Lower lobe of right lung (tissue), 2 donors: ENCODE measurements around the gene ADD1. TPM values are rescaled to one million over a fixed set of nuclear protein-coding genes. Genes with fewer than 3 reads are reported as not detected.

Experiments used
- ATAC-seq, 2 donors: fragments of 200-7000 bp; cut with Tn5 transposase; one replicate each; pipeline ENCODE4 v1.9.1; 2020 to 2022; ENCODE audit warnings: mild to moderate bottlenecking in 2 of 2, moderate library complexity in 2 of 2
- DNase-seq: peaks from one replicate; pipeline ENCODE4 v3.0.0-alpha.2; 2020
- H3K27ac ChIP-seq: fragments of 200-600 bp; one replicate; pipeline ENCODE4 v1.8.0; 2022
- H3K27me3 ChIP-seq: fragments of 200-600 bp; one replicate; pipeline ENCODE4 v1.8.0; 2022; ENCODE audit warnings: low read depth
- H3K36me3 ChIP-seq: fragments of 200-600 bp; one replicate; pipeline ENCODE4 v1.8.0; 2022; ENCODE audit warnings: mild to moderate bottlenecking
- H3K4me1 ChIP-seq: fragments of 200-600 bp; one replicate; pipeline ENCODE4 v1.8.0; 2022
- H3K4me3 ChIP-seq: fragments of 200-600 bp; one replicate; pipeline ENCODE4 v1.8.0; 2022; ENCODE audit warnings: mild to moderate bottlenecking
- H3K9me3 ChIP-seq: fragments of 200-600 bp; one replicate; pipeline ENCODE4 v1.8.0; 2022
- intact Hi-C: fragments of 100-400 bp; cut with DNase I; formaldehyde crosslinking; loops from one replicate; pipeline ENCODE4 v1.11.0; 2022
- total RNA-seq: library from RNA; stranded (reverse); fragmentation: NEBNext Ultra II Directional; extraction: Animal tissue kit (Norgen Biotek cat#: 25700); gene quantifications from one replicate; pipeline ENCODE4 v1.2.1, GENCODE V29; 2021
- TF ChIP-seq, protein P1 (sequence below): fragments of 200-600 bp; IDR thresholded peaks from one replicate; pipeline ENCODE4 v1.8.0; 2022; ENCODE audit warnings: antibody characterized with exemption, mild to moderate bottlenecking
- donor health status: DM: no; HTN: yes; CAD: no; lungs with severe emphysema.

Gene ADD1
- total RNA-seq, 1 donor from 2014 or later, result 279 TPM

DNA sequence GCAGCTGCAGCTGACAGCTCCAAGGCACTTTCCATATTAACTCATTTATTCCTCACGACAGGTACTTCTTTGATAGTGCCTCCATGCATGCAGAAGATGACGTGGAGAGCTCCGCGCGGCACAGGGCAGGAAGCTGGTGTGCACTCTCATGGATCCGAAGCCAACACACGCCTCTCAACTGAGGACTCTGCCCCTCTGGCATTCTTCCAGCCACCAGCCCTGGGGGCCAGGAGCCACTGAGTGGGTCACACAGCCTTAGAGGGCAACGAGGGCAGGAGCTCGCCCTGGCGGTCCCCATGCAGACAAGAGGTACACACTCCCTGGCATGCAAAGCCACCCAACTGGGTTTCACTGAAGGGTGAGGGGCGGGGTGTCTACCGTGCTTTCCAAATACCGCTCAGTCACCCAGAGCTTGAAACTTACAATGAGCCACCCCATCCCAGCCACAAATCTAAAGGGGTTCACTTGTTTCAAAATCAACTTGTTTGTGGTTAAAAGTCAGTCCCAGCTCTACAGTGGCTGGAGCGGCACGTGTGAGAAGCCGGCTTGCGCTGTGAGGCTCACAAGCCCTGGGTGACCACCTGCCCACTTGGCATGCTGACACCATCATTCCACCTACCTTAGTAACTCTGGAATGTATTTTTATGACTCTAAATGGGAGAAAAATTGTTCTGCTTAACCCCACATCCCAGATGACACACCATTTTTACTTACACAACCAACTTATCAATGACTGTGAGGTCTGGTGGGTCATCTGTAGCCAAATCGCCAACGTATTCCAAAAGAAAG is 103.4 kb downstream of the ADD1 start:
- H3K36me3 ChIP-seq, result peaks cover 98% of the 10 kb centered on the region
- no peak overlapping the region for H3K27ac ChIP-seq
- TF ChIP-seq, protein P1, sequence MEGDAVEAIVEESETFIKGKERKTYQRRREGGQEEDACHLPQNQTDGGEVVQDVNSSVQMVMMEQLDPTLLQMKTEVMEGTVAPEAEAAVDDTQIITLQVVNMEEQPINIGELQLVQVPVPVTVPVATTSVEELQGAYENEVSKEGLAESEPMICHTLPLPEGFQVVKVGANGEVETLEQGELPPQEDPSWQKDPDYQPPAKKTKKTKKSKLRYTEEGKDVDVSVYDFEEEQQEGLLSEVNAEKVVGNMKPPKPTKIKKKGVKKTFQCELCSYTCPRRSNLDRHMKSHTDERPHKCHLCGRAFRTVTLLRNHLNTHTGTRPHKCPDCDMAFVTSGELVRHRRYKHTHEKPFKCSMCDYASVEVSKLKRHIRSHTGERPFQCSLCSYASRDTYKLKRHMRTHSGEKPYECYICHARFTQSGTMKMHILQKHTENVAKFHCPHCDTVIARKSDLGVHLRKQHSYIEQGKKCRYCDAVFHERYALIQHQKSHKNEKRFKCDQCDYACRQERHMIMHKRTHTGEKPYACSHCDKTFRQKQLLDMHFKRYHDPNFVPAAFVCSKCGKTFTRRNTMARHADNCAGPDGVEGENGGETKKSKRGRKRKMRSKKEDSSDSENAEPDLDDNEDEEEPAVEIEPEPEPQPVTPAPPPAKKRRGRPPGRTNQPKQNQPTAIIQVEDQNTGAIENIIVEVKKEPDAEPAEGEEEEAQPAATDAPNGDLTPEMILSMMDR, result no peak
- no peak overlapping the region for H3K4me3 ChIP-seq
- no peaks in the 10 kb centered on the region for H3K9me3 ChIP-seq
- intact Hi-C loops, result no loop called here
- ATAC-seq, result no peak
- H3K4me1 ChIP-seq, result no peaks in the 10 kb centered on the region
- DNase-seq, result no peak
- no peaks in the 10 kb centered on the region for H3K27me3 ChIP-seq

DNA sequence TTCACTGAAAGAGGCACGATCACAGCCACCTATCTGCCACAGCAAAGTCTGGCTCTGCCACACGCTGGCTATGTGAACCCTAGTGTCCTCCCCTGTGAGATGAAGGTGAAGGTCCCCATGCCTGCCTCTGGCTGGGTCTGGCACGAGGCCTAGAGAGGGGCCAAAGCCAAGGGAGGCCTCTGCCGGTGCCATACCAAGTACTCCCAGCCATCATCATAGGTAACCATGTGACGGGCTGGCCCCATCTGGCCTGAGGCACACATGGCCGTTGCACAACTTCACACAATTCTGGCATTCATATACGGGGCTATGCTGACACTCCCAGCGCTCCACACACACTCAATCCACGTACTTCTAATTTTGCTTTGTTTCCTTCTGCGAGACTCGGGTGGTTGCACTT is 104.3 kb downstream of the ADD1 start:
- no peak for ATAC-seq

DNA sequence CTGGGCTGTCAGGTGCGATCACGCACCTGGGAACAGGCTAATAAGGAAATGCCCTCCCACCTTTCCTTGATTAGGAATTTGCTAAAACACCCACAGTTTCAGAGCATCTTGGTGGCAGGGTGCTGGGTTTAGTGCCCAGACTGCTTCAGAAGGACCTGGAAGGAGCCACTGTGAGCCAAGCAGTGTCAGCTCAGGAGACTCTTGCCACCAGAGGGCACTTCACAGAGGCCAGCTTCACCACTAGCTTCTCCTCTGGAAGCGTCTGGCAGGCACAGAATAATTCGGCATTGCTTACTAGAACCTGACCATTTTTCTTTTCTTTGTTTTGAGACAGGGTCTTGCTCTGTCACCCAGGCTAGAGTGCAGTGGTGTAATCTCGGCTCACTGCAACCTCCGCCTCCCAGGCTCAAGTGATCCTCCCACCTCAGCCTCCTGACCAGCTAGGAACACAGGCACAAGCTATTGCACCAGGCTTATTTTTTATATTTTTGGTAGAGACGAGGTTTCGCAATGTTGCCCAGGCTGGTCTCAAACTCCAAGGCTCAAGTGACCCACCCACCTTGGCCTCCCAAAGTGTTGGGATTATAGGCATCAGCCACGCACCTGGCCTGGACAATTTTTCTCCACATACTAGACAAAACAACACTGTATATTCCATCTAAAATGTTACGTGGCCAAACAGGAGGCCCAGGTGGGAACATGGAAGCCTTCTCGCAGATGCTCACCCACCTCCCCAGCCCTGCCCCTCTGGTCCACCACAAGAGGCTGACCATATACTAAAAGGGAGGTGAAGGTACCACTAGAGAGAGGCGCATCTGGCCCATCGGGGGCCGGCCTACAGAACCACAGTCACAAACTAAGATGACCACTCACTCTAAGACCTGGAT is 105.5 kb downstream of the ADD1 start:
- DNase-seq (no peak), ATAC-seq (peak; percentile 48 to 57)
- Histone ChIP-seq H3K4me1 (no peaks in the 10 kb centered on the region), H3K4me3 (no peak overlapping the region), H3K27me3 (no peaks in the 10 kb centered on the region), H3K27ac (no peak overlapping the region), H3K36me3 (peaks cover 98% of the 10 kb centered on the region), H3K9me3 (no peaks in the 10 kb centered on the region)
- intact Hi-C loops, result no loop called here
- TF ChIP-seq, protein P1, result peak; percentile 44

More for the DNA sequence above, 104.3 kb downstream of the ADD1 start:
- H3K27ac ChIP-seq, result no peak overlapping the region
- DNase-seq, result no peak
- H3K9me3 ChIP-seq, result no peaks in the 10 kb centered on the region
- TF ChIP-seq, protein P1, result no peak
- peaks cover 98% of the 10 kb centered on the region for H3K36me3 ChIP-seq
- no peak overlapping the region for H3K4me3 ChIP-seq
- no peaks in the 10 kb centered on the region for H3K27me3 ChIP-seq
- intact Hi-C loops, result no loop called here
- no peaks in the 10 kb centered on the region for H3K4me1 ChIP-seq

DNA sequence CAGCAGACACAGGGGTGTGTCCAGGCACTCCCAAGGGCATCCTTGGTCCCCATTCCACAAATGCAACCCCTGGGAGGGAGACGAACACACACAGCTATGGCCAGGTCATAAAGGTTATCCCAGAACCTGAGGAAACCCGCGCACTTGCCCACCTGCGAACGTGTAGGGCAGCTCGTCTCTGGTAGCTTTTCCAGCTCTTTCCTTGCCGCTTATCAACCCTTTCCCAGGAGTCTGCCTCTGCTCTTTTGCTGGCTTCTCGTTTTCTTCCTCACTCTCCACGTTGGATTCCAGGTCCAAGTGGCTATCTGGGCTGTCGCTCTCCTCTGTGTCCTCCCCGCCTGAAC is 106.1 kb downstream of the ADD1 start:
- H3K36me3 ChIP-seq, result peaks cover 98% of the 10 kb centered on the region
- no peak overlapping the region for H3K4me3 ChIP-seq
- no peaks in the 10 kb centered on the region for H3K4me1 ChIP-seq
- H3K27ac ChIP-seq, result no peak overlapping the region
- intact Hi-C loops, result no loop called here
- DNase-seq (no peak), ATAC-seq (no peak)
- TF ChIP-seq, protein P1, result no peak
- no peaks in the 10 kb centered on the region for H3K27me3 ChIP-seq
- H3K9me3 ChIP-seq, result no peaks in the 10 kb centered on the region

DNA sequence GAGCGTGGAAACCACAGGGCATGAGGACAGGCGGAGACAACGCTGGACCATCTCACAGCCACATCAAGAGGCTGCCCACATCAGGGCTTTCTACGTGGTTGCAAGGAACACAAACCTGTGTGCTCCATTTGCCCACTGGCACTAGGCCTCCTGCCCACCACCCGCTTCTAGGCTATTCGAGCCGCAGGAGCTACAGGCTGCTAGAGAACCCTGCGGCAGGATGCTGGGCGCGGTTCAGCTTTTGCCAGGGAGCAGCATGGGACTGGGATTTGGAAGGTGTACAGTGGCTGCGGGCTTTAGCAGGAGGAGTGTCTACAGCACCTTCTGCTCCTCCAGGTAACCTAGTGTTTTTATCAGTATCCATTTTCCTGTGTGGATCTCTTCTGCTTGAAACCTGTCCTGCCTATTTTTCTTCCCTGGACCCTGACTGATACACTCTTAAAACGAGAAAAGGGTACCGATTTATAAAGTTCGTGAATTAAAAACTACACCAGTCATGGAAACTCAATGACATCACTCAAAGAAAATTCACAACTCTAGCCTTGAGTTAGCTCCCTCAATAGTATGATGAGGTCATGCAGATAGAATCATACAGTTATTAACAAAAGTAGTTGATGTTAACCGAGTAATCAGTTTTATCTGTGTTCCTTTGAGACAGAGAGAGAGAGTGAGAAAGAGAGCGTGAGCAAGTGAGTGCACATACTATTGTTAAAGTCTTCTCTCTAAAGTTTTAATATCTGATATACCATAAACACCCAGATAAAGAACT is 106.8 kb downstream of the ADD1 start:
- ATAC-seq, result no peak
- Histone ChIP-seq H3K4me1 (no peaks in the 10 kb centered on the region), H3K9me3 (no peaks in the 10 kb centered on the region), H3K27ac (no peak overlapping the region), H3K27me3 (no peaks in the 10 kb centered on the region), H3K36me3 (peaks cover 92% of the 10 kb centered on the region), H3K4me3 (no peak overlapping the region)
- TF ChIP-seq, protein P1, result no peak
- intact Hi-C loops, result no loop called here
- no peak for DNase-seq
